Stimulated activated CD8-positive, alpha-beta memory T cell treated with anti-CD3 and anti-CD28 coated beads, Interleukin-2, amount 100 ng/mL, for 48 hours (primary cell): ENCODE data around the gene NDUFS6.
"Not testable (repeated sequence)": the region's sequence is repeated elsewhere in the genome, so short reads cannot be mapped to it uniquely, and the experiment has no call there.

Experiments
- DNase-seq, 2 donors: peaks; one replicate each; pipeline ENCODE4 v3.0.0-alpha.2; 2020; ENCODE audit warnings: low read depth in 2 of 2

Gene NDUFS6

GRCh38 chr5:1797103-1797800, 4.0 kb upstream of the NDUFS6 start:
- no peak for DNase-seq

- no peak for DNase-seq
These were observed 3.4 kb upstream of the NDUFS6 start for GRCh38 chr5:1797855-1798254.

- DNase-seq = not testable (repeated sequence)
These were observed 2.6 kb upstream of the NDUFS6 start for GRCh38 chr5:1798589-1798988.

- no peak for DNase-seq
These were observed 2.1 kb upstream of the NDUFS6 start for GRCh38 chr5:1799110-1799601.

- DNase-seq = peak; percentile 91 to 92
These were observed 1.4 kb upstream of the NDUFS6 start, which contains the start of gene MRPL36 for GRCh38 chr5:1799602-1800471. Gene MRPL36, minus strand, starts transcription at chr5:1799837. Its CDS starts 902 bp downstream, at chr5:1798935.

- DNase-seq = no peak
These were observed 560 bp upstream of the NDUFS6 start for GRCh38 chr5:1800472-1801221.

GRCh38 chr5:1801967-1802295, 724 bp downstream of the NDUFS6 start:
- no peak for DNase-seq

- DNase-seq = no peak
These were observed 2.0 kb downstream of the NDUFS6 start for GRCh38 chr5:1803192-1803591.

GRCh38 chr5:1804001-1804690, 2.9 kb downstream of the NDUFS6 start:
- DNase-seq = no peak

- DNase-seq = no peak
These were observed 4.1 kb downstream of the NDUFS6 start for GRCh38 chr5:1805326-1805725.

- DNase-seq = no peak
These were observed 4.5 kb downstream of the NDUFS6 start for GRCh38 chr5:1805736-1806135.

- DNase-seq = no peak
These were observed 5.0 kb downstream of the NDUFS6 start for GRCh38 chr5:1806199-1806598.

- DNase-seq = no peak
These were observed 5.8 kb downstream of the NDUFS6 start for GRCh38 chr5:1806974-1807373.

GRCh38 chr5:1807451-1808185, 6.4 kb downstream of the NDUFS6 start:
- DNase-seq = no peak

- no peak for DNase-seq
These were observed 7.2 kb downstream of the NDUFS6 start for GRCh38 chr5:1808439-1808838.

GRCh38 chr5:1809416-1810035, 8.3 kb downstream of the NDUFS6 start:
- no peak for DNase-seq

GRCh38 chr5:1810581-1811101, 9.4 kb downstream of the NDUFS6 start:
- DNase-seq = no peak

- no peak for DNase-seq
These were observed 13.2 kb downstream of the NDUFS6 start for GRCh38 chr5:1814183-1815020.

GRCh38 chr5:1815071-1815786, 14.0 kb downstream of the NDUFS6 start:
- no peak for DNase-seq
